HepG2 (cell line): ENCODE data around the gene CDH12.

Experiments used
- PCBP1 ChIP-seq: fragments of 200-400 bp; formaldehyde crosslinking; IDR thresholded peaks from 2 replicates; pipeline ENCODE4 v1.6.1; 2017; ENCODE audit warnings: mild to moderate bottlenecking, low read depth, low read length, borderline replicate concordance
- SALL2 ChIP-seq: sonication (generic); formaldehyde crosslinking; IDR thresholded peaks from 2 replicates; pipeline ENCODE4 v1.8.1; 2023; ENCODE audit warnings: mild to moderate bottlenecking, missing genetic modification reagents, inconsistent platforms

GRCh38 chr5:22846693-22847092 is 6.5 kb downstream of the CDH12 start:
- TF ChIP-seq SALL2 (CRISPR knock-in tag) = no peak
- no peak for TF ChIP-seq PCBP1
